Astrocyte (in vitro differentiated cells and primary cell): Measurements from ENCODE around the gene ENTPD8. TPM values are rescaled to one million over a fixed set of nuclear protein-coding genes. Genes with fewer than 3 reads are reported as not detected.

ENCODE experiments used
- DNase-seq: peaks from one replicate; pipeline ENCODE4 v3.0.0-alpha.2; 2010; ENCODE audit warnings: low read depth
- FAIRE-seq: peaks from 2 replicates; lab custom pipeline; 2011; peaks lifted over from hg19 to GRCh38; lab: Jason Lieb, UNC
- H2AFZ ChIP-seq: 2 replicates; pipeline ENCODE4 v1.6.0; 2012; ENCODE audit warnings: low read depth, low read length, inconsistent platforms
- H3K27ac ChIP-seq: 2 replicates; pipeline ENCODE4 v1.5.1; 2011; ENCODE audit warnings: low read depth, low read length, inconsistent platforms
- H3K27me3 ChIP-seq: 2 replicates; pipeline ENCODE4 v1.6.0; 2011; ENCODE audit warnings: low read length, inconsistent platforms; ENCODE audit not compliant: insufficient read depth
- H3K36me3 ChIP-seq: 2 replicates; pipeline ENCODE4 v1.5.1; 2011; ENCODE audit warnings: low read length, inconsistent platforms; ENCODE audit not compliant: insufficient read depth
- H3K4me1 ChIP-seq: 2 replicates; pipeline ENCODE4 v1.5.1; 2011; ENCODE audit warnings: low read length, inconsistent platforms; ENCODE audit not compliant: insufficient read depth
- H3K4me2 ChIP-seq: 2 replicates; pipeline ENCODE4 v1.6.0; 2012; ENCODE audit warnings: low read length, inconsistent platforms
- H3K4me3 ChIP-seq: 2 replicates; pipeline ENCODE4 v1.5.1; 2011; ENCODE audit warnings: low read depth, mild to moderate bottlenecking, low read length, inconsistent platforms; ENCODE audit not compliant: insufficient read depth
- H3K79me2 ChIP-seq: 2 replicates; pipeline ENCODE4 v1.6.0; 2012; ENCODE audit warnings: mild to moderate bottlenecking, low read length, inconsistent platforms; ENCODE audit not compliant: insufficient read depth
- H3K9ac ChIP-seq: 2 replicates; pipeline ENCODE4 v1.6.0; 2012; ENCODE audit warnings: mild to moderate bottlenecking, low read length, inconsistent platforms
- H3K9me3 ChIP-seq: 2 replicates; pipeline ENCODE4 v1.5.1; 2012; ENCODE audit warnings: low read depth, mild to moderate bottlenecking, low read length, inconsistent platforms; ENCODE audit not compliant: insufficient read depth
- H4K20me1 ChIP-seq: 2 replicates; pipeline ENCODE4 v1.6.0; 2012; ENCODE audit warnings: low read length, inconsistent platforms; ENCODE audit not compliant: insufficient read depth
- H3K27ac Mint-ChIP-seq: one replicate; pipeline ENCODE4 v1.8.0; 2021; ENCODE audit warnings: mild to moderate bottlenecking, mixed read lengths; ENCODE audit not compliant: unreplicated experiment
- H3K27me3 Mint-ChIP-seq: one replicate; pipeline ENCODE4 v1.8.0; 2021; ENCODE audit warnings: low read depth, mixed read lengths; ENCODE audit not compliant: unreplicated experiment
- H3K36me3 Mint-ChIP-seq: one replicate; pipeline ENCODE4 v1.8.0; 2021; ENCODE audit warnings: low read depth, mixed read lengths; ENCODE audit not compliant: unreplicated experiment
- H3K4me1 Mint-ChIP-seq: one replicate; pipeline ENCODE4 v1.8.0; 2021; ENCODE audit warnings: low read depth, mixed read lengths; ENCODE audit not compliant: unreplicated experiment
- H3K4me3 Mint-ChIP-seq: one replicate; pipeline ENCODE4 v1.8.0; 2021; ENCODE audit warnings: mild to moderate bottlenecking, moderate library complexity, mixed read lengths; ENCODE audit not compliant: unreplicated experiment
- H3K9me3 Mint-ChIP-seq: one replicate; pipeline ENCODE4 v1.8.0; 2021; ENCODE audit warnings: mild to moderate bottlenecking, mixed read lengths; ENCODE audit not compliant: unreplicated experiment
- CTCF ChIP-seq: IDR thresholded peaks from 2 replicates; pipeline ENCODE4 v1.5.1; 2011; ENCODE audit warnings: low read depth, mild to moderate bottlenecking, inconsistent platforms, low read length, moderate library complexity; ENCODE audit not compliant: insufficient read depth
- EZH2 ChIP-seq: IDR thresholded peaks from 2 replicates; pipeline ENCODE4 v1.6.1; 2012; ENCODE audit warnings: mild to moderate bottlenecking, low read length, inconsistent platforms; ENCODE audit not compliant: insufficient read depth
- total RNA-seq: library from RNA; stranded (reverse); gene quantifications from 2 replicates; pipeline ENCODE4 v1.2.1, GENCODE V29; 2021

The ENTPD8 gene
- total RNA-seq, 1 donor from 2014 or later, result 0.11 TPM

DNA sequence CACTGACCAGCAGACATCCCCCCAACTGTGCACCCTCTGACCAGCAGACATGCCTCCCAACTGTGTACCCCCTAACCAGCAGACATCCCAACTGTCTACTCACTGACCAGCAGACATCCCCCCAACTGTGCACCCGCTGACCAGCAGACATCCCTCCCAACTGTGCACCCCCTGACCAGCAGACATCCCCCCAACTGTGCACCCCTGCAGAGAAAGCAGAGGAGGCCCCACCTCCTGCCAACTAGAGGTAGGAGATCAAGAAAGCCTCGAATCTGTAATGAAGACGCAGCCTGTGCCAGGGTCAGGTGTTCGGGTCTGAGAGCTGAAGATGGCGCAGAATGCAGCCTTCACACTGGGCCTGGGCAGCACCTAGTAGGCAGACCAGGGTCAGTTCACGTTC, 47.7 kb upstream of the ENTPD8 start:
- H3K36me3 Mint-ChIP-seq, result peaks cover 3% of the 10 kb centered on the region
- no peak overlapping the region for H3K27ac Mint-ChIP-seq
- H3K4me3 Mint-ChIP-seq, result no peak overlapping the region
- no peak overlapping the region for H3K4me2 ChIP-seq
- H3K4me1 Mint-ChIP-seq, result no peaks in the 10 kb centered on the region
- H4K20me1 ChIP-seq, result no peaks in the 10 kb centered on the region
- peaks cover 1% of the 10 kb centered on the region for H3K9me3 Mint-ChIP-seq
- DNase-seq (no peak), FAIRE-seq (no peak)
- H3K79me2 ChIP-seq, result no peaks in the 10 kb centered on the region
- no peaks in the 10 kb centered on the region for H3K4me1 ChIP-seq
- no peaks in the 10 kb centered on the region for H3K27me3 ChIP-seq
- no peak overlapping the region for H3K27ac ChIP-seq
- H3K27me3 Mint-ChIP-seq, result peaks cover 14% of the 10 kb centered on the region
- H2AFZ ChIP-seq, result no peak overlapping the region
- H3K9ac ChIP-seq, result no peak overlapping the region
- TF ChIP-seq CTCF (no peak), EZH2 (no peak)
- no peak overlapping the region for H3K4me3 ChIP-seq
- H3K9me3 ChIP-seq, result no peaks in the 10 kb centered on the region
- H3K36me3 ChIP-seq, result no peaks in the 10 kb centered on the region

- H3K4me1 ChIP-seq, result no peaks in the 10 kb centered on the region
- Mint-ChIP-seq H3K27ac (no peak overlapping the region), H3K36me3 (no peaks in the 10 kb centered on the region), H3K9me3 (no peaks in the 10 kb centered on the region), H3K4me3 (no peak overlapping the region), H3K27me3 (peaks cover 14% of the 10 kb centered on the region), H3K4me1 (no peaks in the 10 kb centered on the region)
- DNase-seq (no peak), FAIRE-seq (no peak)
- H3K27me3 ChIP-seq, result no peaks in the 10 kb centered on the region
- no peaks in the 10 kb centered on the region for H4K20me1 ChIP-seq
- TF ChIP-seq EZH2 (no peak), CTCF (no peak)
- H3K4me3 ChIP-seq, result no peak overlapping the region
- H3K9me3 ChIP-seq, result no peaks in the 10 kb centered on the region
- no peak overlapping the region for H3K27ac ChIP-seq
- no peak overlapping the region for H3K9ac ChIP-seq
- H3K36me3 ChIP-seq, result no peaks in the 10 kb centered on the region
- no peak overlapping the region for H3K4me2 ChIP-seq
- H3K79me2 ChIP-seq, result no peaks in the 10 kb centered on the region
- H2AFZ ChIP-seq, result no peak overlapping the region
These were observed 47.1 kb upstream of the ENTPD8 start for GRCh38 chr9:137488327-137488653.

DNA sequence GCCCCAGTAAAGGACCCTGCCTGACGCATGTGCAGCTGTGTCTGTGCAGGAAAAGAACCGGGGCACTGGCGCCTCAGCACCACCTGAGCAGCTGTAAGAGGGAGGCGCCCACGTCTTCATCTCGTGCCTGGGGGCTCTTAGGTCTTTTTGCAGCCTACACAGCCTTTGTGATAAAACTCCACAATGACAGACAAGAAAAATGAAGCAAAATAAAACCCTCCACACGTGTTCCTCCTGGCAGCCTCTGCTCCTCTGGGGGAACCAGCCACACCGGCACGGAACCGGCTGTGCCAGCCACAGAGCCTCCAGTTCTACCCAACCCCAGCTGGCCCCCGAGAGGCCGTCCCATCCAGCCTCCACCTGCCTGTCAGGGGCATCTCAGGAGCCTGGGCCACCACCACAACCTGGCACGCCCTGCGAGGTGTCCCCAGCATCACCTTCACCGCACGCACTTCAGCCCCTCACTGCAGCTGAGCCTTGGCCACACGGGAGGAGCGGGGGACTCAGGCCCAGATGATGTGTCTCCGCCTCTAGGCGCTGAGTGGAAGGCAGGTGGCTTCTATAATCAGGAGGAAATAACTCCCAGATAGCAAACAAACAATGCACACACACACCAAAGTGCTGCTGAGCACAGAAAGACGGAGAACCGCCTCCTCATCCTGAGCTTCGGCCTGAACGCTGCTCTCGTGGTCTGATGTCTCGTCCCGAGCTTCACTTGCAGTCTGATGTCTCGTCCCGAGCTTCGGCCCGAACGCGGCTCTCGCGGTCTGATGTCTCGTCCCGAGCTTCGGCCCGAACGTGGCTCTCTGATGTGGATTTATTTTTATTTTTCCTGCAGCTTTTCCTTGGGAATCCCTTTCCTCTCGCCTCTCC, 46.5 kb upstream of the ENTPD8 start:
- no peaks in the 10 kb centered on the region for H3K27me3 ChIP-seq
- H2AFZ ChIP-seq, result no peak overlapping the region
- FAIRE-seq, result no peak
- no peaks in the 10 kb centered on the region for H3K9me3 ChIP-seq
- TF ChIP-seq CTCF, result no peak
- TF ChIP-seq EZH2, result no peak
- H3K27ac ChIP-seq, result no peak overlapping the region
- H3K27me3 Mint-ChIP-seq, result peaks cover 14% of the 10 kb centered on the region
- no peaks in the 10 kb centered on the region for H3K79me2 ChIP-seq
- H3K27ac Mint-ChIP-seq, result no peak overlapping the region
- H3K36me3 Mint-ChIP-seq, result no peaks in the 10 kb centered on the region
- no peaks in the 10 kb centered on the region for H4K20me1 ChIP-seq
- H3K4me1 Mint-ChIP-seq, result no peaks in the 10 kb centered on the region
- peaks cover 2% of the 10 kb centered on the region for H3K4me1 ChIP-seq
- H3K4me3 Mint-ChIP-seq, result no peak overlapping the region
- H3K36me3 ChIP-seq, result no peaks in the 10 kb centered on the region
- H3K4me3 ChIP-seq, result no peak overlapping the region
- H3K9ac ChIP-seq, result no peak overlapping the region
- H3K9me3 Mint-ChIP-seq, result no peaks in the 10 kb centered on the region
- no peak for DNase-seq
- no peak overlapping the region for H3K4me2 ChIP-seq
